22Rv1 (cell line): Measurements from ENCODE around the gene WNT9A.

Experiments used
- ZFX ChIP-seq: fragments of 450-650 bp; IDR thresholded peaks from 2 replicates; pipeline ENCODE4 v1.6.1; 2017; ENCODE audit warnings: antibody characterized with exemption, borderline replicate concordance
- TF ChIP-seq, protein P1 (sequence below): fragments of 450-650 bp; IDR thresholded peaks from 2 replicates; pipeline ENCODE4 v1.5.1; 2017; ENCODE audit warnings: mild to moderate bottlenecking

DNA sequence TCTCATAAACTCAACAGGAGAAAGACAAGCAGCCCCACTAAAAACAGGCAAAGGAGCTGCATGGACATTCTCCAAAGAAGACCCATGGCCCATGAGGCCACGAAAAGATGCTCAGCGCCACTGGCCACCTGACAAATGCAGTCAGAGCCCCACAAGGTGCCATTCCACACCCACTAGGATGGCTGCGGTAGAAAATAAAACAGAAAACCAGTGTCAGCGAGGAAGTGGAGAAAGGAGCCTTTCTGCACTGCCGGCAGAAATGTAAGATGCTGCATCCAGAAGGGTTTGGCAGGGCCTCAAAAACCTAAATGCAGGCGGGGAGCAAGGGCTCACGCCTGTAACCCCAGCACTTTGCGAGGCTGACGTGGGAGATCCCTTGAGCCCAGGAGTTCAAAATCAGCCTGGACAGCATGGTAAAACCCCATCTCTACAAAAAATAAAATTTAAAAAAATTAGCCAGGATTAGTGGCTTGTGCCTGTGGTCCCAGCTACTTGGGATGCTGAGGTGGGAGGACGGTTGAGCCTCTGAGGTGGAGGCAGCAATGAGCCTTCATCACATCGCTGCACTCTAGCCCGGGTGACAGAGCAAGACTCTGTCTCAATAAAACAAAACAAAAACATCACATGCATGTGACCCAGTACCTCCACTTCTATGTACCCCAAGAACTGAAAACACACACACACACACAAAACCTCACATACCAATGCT, 4.2 kb downstream of the WNT9A start:
- TF ChIP-seq, protein P1, sequence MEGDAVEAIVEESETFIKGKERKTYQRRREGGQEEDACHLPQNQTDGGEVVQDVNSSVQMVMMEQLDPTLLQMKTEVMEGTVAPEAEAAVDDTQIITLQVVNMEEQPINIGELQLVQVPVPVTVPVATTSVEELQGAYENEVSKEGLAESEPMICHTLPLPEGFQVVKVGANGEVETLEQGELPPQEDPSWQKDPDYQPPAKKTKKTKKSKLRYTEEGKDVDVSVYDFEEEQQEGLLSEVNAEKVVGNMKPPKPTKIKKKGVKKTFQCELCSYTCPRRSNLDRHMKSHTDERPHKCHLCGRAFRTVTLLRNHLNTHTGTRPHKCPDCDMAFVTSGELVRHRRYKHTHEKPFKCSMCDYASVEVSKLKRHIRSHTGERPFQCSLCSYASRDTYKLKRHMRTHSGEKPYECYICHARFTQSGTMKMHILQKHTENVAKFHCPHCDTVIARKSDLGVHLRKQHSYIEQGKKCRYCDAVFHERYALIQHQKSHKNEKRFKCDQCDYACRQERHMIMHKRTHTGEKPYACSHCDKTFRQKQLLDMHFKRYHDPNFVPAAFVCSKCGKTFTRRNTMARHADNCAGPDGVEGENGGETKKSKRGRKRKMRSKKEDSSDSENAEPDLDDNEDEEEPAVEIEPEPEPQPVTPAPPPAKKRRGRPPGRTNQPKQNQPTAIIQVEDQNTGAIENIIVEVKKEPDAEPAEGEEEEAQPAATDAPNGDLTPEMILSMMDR: no peak
- no peak for TF ChIP-seq ZFX
